GM23338 (cell line): Measurements from ENCODE around the gene CCDC57. TPM values are rescaled to one million over a fixed set of nuclear protein-coding genes. Genes with fewer than 3 reads are reported as not detected.

Source experiments
- ATAC-seq: fragments of 200-7000 bp; cut with Tn5 transposase; 3 replicates; pipeline ENCODE4 v1.9.1; 2020
- DNase-seq: peaks from one replicate; pipeline ENCODE4 v3.0.0-alpha.2; 2015; ENCODE audit warnings: low spot score
- H2AFZ ChIP-seq: fragments of 200-600 bp; sonication (generic); 2 replicates; pipeline ENCODE4 v1.8.0; 2016; ENCODE audit warnings: antibody characterized with exemption, mild to moderate bottlenecking, moderate library complexity
- H3F3A ChIP-seq: fragments of 200-600 bp; sonication (generic); replicated peaks from 2 replicates; pipeline ENCODE4 v1.8.0; 2017; ENCODE audit warnings: antibody characterized with exemption, mixed run types, low read depth
- H3K27ac ChIP-seq: fragments of 200-600 bp; sonication (generic); 2 replicates; pipeline ENCODE4 v1.6.1; 2016; ENCODE audit warnings: low read depth
- H3K27me3 ChIP-seq: fragments of 200-600 bp; sonication (generic); 2 replicates; pipeline ENCODE4 v1.8.0; 2016; ENCODE audit warnings: mild to moderate bottlenecking, mixed run types, moderate library complexity; ENCODE audit not compliant: insufficient read depth
- H3K36me3 ChIP-seq: fragments of 200-600 bp; sonication (generic); 2 replicates; pipeline ENCODE4 v1.8.0; 2016; ENCODE audit warnings: mild to moderate bottlenecking; ENCODE audit not compliant: insufficient read depth
- H3K4me1 ChIP-seq: fragments of 200-600 bp; sonication (generic); 2 replicates; pipeline ENCODE4 v1.8.0; 2016; ENCODE audit warnings: mild to moderate bottlenecking, moderate library complexity; ENCODE audit not compliant: insufficient read depth
- H3K4me2 ChIP-seq: fragments of 200-600 bp; sonication (generic); 2 replicates; pipeline ENCODE4 v1.7.1; 2017; ENCODE audit warnings: mixed run types
- H3K4me3 ChIP-seq: fragments of 200-600 bp; sonication (generic); 2 replicates; pipeline ENCODE4 v1.6.1; 2016; ENCODE audit warnings: mixed run types
- H3K79me2 ChIP-seq: fragments of 200-600 bp; sonication (generic); replicated peaks from 2 replicates; pipeline ENCODE4 v1.8.0; 2017; ENCODE audit warnings: mild to moderate bottlenecking; ENCODE audit not compliant: insufficient read depth
- H3K9me2 ChIP-seq: fragments of 200-600 bp; sonication (generic); 2 replicates; pipeline ENCODE4 v1.8.0; 2017; ENCODE audit not compliant: insufficient read depth
- H4K20me1 ChIP-seq: fragments of 200-600 bp; sonication (generic); replicated peaks from 2 replicates; pipeline ENCODE4 v1.8.0; 2017; ENCODE audit warnings: mild to moderate bottlenecking; ENCODE audit not compliant: insufficient read depth
- H3K27ac Mint-ChIP-seq: 2 replicates; pipeline ENCODE4 v1.8.0; 2020; ENCODE audit warnings: inconsistent platforms, mild to moderate bottlenecking, moderate library complexity, mixed read lengths
- H3K27me3 Mint-ChIP-seq: 3 replicates; pipeline ENCODE4 v1.8.0; 2022; ENCODE audit warnings: low read depth, mild to moderate bottlenecking, moderate library complexity, mixed read lengths, inconsistent platforms; ENCODE audit not compliant: insufficient read depth, poor library complexity
- H3K36me3 Mint-ChIP-seq: 3 replicates; pipeline ENCODE4 v1.8.0; 2021; ENCODE audit warnings: low read depth, mild to moderate bottlenecking, inconsistent platforms, moderate library complexity, mixed read lengths
- H3K4me1 Mint-ChIP-seq: 3 replicates; pipeline ENCODE4 v1.8.0; 2020; ENCODE audit warnings: mild to moderate bottlenecking, inconsistent platforms, mixed read lengths
- H3K4me3 Mint-ChIP-seq: 3 replicates; pipeline ENCODE4 v1.8.0; 2021; ENCODE audit warnings: moderate library complexity, mild to moderate bottlenecking, inconsistent platforms, mixed read lengths
- H3K9me3 Mint-ChIP-seq: 3 replicates; pipeline ENCODE4 v1.8.0; 2020; ENCODE audit warnings: moderate library complexity, mild to moderate bottlenecking, inconsistent platforms, mixed read lengths
- CREB1 ChIP-seq: fragments of 250-450 bp; sonication (Bioruptor Pico); IDR thresholded peaks from 2 replicates; pipeline ENCODE4 v1.5.0; 2020; ENCODE audit warnings: low read depth, mild to moderate bottlenecking, moderate library complexity
- ETS1 ChIP-seq: IDR thresholded peaks from 2 replicates; pipeline ENCODE4 v1.6.1; 2016; ENCODE audit warnings: antibody characterized with exemption
- EZH2 ChIP-seq: fragments of 200-600 bp; sonication (generic); IDR thresholded peaks from one replicate; pipeline ENCODE4 v1.8.0; 2017; ENCODE audit warnings: antibody characterized with exemption, mild to moderate bottlenecking, low read depth; ENCODE audit not compliant: unreplicated experiment
- EZH2phosphoT487 ChIP-seq: fragments of 200-600 bp; sonication (generic); IDR thresholded peaks from one replicate; pipeline ENCODE4 v1.8.1; 2018; ENCODE audit warnings: antibody characterized with exemption; ENCODE audit not compliant: unreplicated experiment
- JUNB ChIP-seq: IDR thresholded peaks from one replicate; pipeline ENCODE4 v1.6.1; 2016; ENCODE audit warnings: antibody characterized with exemption; ENCODE audit not compliant: unreplicated experiment
- NANOG ChIP-seq: IDR thresholded peaks from 2 replicates; pipeline ENCODE4 v1.6.1; 2016; ENCODE audit warnings: antibody characterized with exemption, borderline replicate concordance
- POLR2AphosphoS5 ChIP-seq: IDR thresholded peaks from 2 replicates; pipeline ENCODE4 v1.6.1; 2016; ENCODE audit warnings: antibody characterized with exemption, low read depth
- REST ChIP-seq: IDR thresholded peaks from one replicate; pipeline ENCODE4 v1.6.1; 2018; ENCODE audit warnings: antibody characterized with exemption; ENCODE audit not compliant: unreplicated experiment
- STAT1 ChIP-seq: IDR thresholded peaks from one replicate; pipeline ENCODE4 v1.6.1; 2016; ENCODE audit warnings: antibody characterized with exemption; ENCODE audit not compliant: unreplicated experiment
- ZNF114 ChIP-seq: fragments of 250-450 bp; sonication (Bioruptor Pico); IDR thresholded peaks from 2 replicates; pipeline ENCODE4 v1.5.0; 2020; ENCODE audit warnings: mild to moderate bottlenecking, moderate library complexity
- ZNF331 ChIP-seq: fragments of 250-450 bp; sonication (Bioruptor Pico); IDR thresholded peaks from 2 replicates; pipeline ENCODE4 v1.5.0; 2020; ENCODE audit warnings: low read depth, mild to moderate bottlenecking, moderate library complexity
- ZNF462 ChIP-seq: fragments of 250-450 bp; sonication (Bioruptor Pico); IDR thresholded peaks from 2 replicates; pipeline ENCODE4 v1.5.0; 2020; ENCODE audit warnings: mild to moderate bottlenecking, moderate library complexity
- polyA plus RNA-seq: library from polyadenylated mRNA; unstranded; fragments of >200 nt; fragmentation: Nextera tagmentation; extraction: Ambion mirVana; gene quantifications from 2 replicates; pipeline ENCODE4 v1.2.1, GENCODE V29; 2016
- total RNA-seq: library from RNA; depleted of rRNA; stranded (reverse); fragments of >200 nt; shearing (Covaris generic); gene quantifications from 2 replicates; pipeline ENCODE4 v1.2.3, GENCODE V29; 2014
- TF ChIP-seq, protein P1 (sequence below), 2 experiments: fragments of 200-600 bp in 1 of 2; sonication (generic) in 1 of 2; conservative IDR thresholded peaks; 2 replicates each; pipeline versions ENCODE4 v1.5.1 to v1.6.1; 2016 to 2017; ENCODE audit warnings: antibody characterized with exemption in 2 of 2, low read depth in 2 of 2, mild to moderate bottlenecking in 2 of 2, moderate library complexity in 1 of 2

The CCDC57 gene
- total and polyA plus RNA-seq, 2 experiments from 2014 or later, result 7.0 to 16.3 TPM

DNA sequence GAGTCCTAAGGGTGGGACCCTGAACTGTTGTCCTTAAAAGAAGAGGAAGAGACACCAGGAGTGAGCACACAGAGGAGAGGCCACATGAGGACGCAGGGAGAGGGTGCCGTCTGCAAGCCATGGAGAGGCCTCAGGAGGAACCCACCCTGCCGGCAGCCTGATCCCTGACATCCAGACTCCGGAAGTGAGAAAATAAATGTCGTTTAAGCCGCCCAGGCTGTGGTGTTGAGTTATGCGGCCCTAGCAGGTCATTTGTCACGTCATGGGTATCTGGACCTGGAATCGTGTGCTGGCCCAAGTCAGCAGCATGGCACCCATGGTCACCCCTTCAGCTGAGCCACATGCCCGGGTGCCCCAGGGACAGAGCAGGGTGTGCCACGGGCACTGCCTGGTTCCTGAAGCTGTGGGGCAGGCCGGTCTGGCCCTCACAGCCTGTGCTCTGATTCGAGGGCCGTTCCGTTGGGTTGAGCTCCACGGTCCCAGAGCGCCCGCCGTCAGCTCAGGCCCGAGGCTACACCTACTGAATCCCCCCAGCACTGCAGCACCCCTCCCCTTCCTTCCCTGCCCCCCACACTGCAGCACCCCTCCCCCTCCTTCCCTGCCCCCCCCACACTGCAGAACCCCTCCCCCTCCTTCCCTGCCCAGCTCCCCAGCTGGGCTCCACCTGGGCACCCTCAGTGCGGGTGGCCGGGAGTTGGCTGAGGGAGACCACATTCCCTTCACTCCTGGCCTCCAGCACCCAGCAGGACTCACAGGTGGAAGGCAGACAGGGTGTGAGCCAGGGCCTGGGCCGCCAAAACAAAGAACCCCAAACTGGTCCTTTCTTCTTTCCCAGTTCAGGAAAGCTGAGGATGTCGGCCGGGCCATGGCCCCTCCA lies 2.7 kb upstream of the CCDC57 start:
- Mint-ChIP-seq H3K36me3 (no peaks in the 10 kb centered on the region), H3K27ac (no peak overlapping the region), H3K27me3 (peaks cover 29% of the 10 kb centered on the region), H3K4me1 (no peaks in the 10 kb centered on the region), H3K4me3 (no peak overlapping the region), H3K9me3 (peaks cover 4% of the 10 kb centered on the region; the same call in 1 of the 3 replicates)
- Histone ChIP-seq H3K27me3 (peaks cover 31% of the 10 kb centered on the region), H3K36me3 (no peaks in the 10 kb centered on the region), H3F3A (no peaks in the 10 kb centered on the region), H2AFZ (no peak overlapping the region), H3K4me3 (no peak overlapping the region), H3K4me2 (no peak overlapping the region), H4K20me1 (no peaks in the 10 kb centered on the region; the same call in 1 of the 2 replicates), H3K79me2 (no peaks in the 10 kb centered on the region), H3K9me2 (no peaks in the 10 kb centered on the region), H3K4me1 (no peaks in the 10 kb centered on the region), H3K27ac (no peak overlapping the region)
- TF ChIP-seq JUNB (no peak), EZH2phosphoT487 (no peak), NANOG (no peak), EZH2 (no peak), CREB1 (CRISPR knock-in tag) (no peak), ETS1 (no peak), ZNF114 (CRISPR knock-in tag) (no peak), POLR2AphosphoS5 (no peak), ZNF331 (no peak), ZNF462 (CRISPR knock-in tag) (no peak), REST (no peak), STAT1 (no peak)
- TF ChIP-seq, protein P1, sequence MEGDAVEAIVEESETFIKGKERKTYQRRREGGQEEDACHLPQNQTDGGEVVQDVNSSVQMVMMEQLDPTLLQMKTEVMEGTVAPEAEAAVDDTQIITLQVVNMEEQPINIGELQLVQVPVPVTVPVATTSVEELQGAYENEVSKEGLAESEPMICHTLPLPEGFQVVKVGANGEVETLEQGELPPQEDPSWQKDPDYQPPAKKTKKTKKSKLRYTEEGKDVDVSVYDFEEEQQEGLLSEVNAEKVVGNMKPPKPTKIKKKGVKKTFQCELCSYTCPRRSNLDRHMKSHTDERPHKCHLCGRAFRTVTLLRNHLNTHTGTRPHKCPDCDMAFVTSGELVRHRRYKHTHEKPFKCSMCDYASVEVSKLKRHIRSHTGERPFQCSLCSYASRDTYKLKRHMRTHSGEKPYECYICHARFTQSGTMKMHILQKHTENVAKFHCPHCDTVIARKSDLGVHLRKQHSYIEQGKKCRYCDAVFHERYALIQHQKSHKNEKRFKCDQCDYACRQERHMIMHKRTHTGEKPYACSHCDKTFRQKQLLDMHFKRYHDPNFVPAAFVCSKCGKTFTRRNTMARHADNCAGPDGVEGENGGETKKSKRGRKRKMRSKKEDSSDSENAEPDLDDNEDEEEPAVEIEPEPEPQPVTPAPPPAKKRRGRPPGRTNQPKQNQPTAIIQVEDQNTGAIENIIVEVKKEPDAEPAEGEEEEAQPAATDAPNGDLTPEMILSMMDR (conservative IDR thresholded peaks at IDR 0.05; ENCODE audit: low read depth in 2 of 2), result no peak
- ATAC-seq (no peak), DNase-seq (peak; percentile 50)
